B cell (primary cell): ENCODE results near the gene SCML1. TPM values are rescaled to one million over a fixed set of nuclear protein-coding genes. Genes with fewer than 3 reads are reported as not detected.

Experiments
- ATAC-seq: fragments of 200-7000 bp; cut with Tn5 transposase; one replicate; pipeline ENCODE4 v1.10.0; 2021; ENCODE audit warnings: low read depth, mild to moderate bottlenecking, moderate number of reproducible peaks, moderate library complexity
- CTCF ChIA-PET: fragments of 350-600 bp; sonication (Branson Sonifier 250); formaldehyde crosslinking; loops from one replicate; lab custom pipeline; 2021; ENCODE audit warnings: antibody characterized with exemption, inconsistent platforms; lab: Charles Lee
- POLR2A ChIA-PET: fragments of 350-600 bp; sonication (Branson Sonifier 250); formaldehyde crosslinking; loops from one replicate; lab custom pipeline; 2021; ENCODE audit warnings: antibody characterized with exemption; lab: Charles Lee
- DNase-seq: peaks from one replicate; pipeline ENCODE4 v3.0.0; 2013
- H2AFZ ChIP-seq: 2 replicates; pipeline ENCODE4 v1.6.1; 2012; ENCODE audit warnings: mild to moderate bottlenecking, low read depth, low read length; ENCODE audit not compliant: insufficient read depth, poor library complexity, severe bottlenecking
- H3K27ac ChIP-seq, 2 donors: 1 replicate in 1 of 2; 2 replicates in 1 of 2; pipeline ENCODE4 v1.5.1; 2012 to 2013; ENCODE audit warnings: low read length in 2 of 2, mild to moderate bottlenecking in 2 of 2, moderate library complexity in 1 of 2
- H3K27me3 ChIP-seq, 4 experiments: fragments of 200-600 bp in 1 of 4; sonication (generic) in 1 of 4; replicated peaks in 1 of 4; 1 replicate in 2 of 4; 2 replicates in 2 of 4; pipeline versions ENCODE4 v1.6.1 to v1.7.0; 2013 to 2016; ENCODE audit warnings: low read length in 3 of 4, mild to moderate bottlenecking in 2 of 4, mixed read lengths in 1 of 4, moderate library complexity in 1 of 4; ENCODE audit not compliant: insufficient read depth in 4 of 4, control insufficient read depth in 3 of 4; ENCODE audit errors: control extremely low read depth in 1 of 4
- H3K36me3 ChIP-seq, 2 experiments: replicated peaks in 1 of 2; 1 replicate in 1 of 2; 2 replicates in 1 of 2; pipeline versions ENCODE4 v1.6.1 to v1.7.1; 2013; ENCODE audit warnings: low read length in 1 of 2; ENCODE audit not compliant: insufficient read depth in 2 of 2, control insufficient read depth in 1 of 2; ENCODE audit errors: control extremely low read depth in 1 of 2, extremely low read depth in 1 of 2
- H3K4me1 ChIP-seq, 2 donors: fragments of 200-600 bp in 1 of 2; sonication (generic) in 1 of 2; 1 replicate in 1 of 2; 2 replicates in 1 of 2; pipeline versions ENCODE4 v1.5.1 to v1.6.1; 2013 to 2017; ENCODE audit warnings: low read length in 2 of 2; ENCODE audit not compliant: control insufficient read depth in 2 of 2, insufficient read depth in 2 of 2
- H3K4me2 ChIP-seq: replicated peaks from 2 replicates; pipeline ENCODE3; 2012; ENCODE audit warnings: mild to moderate bottlenecking, low read depth, low read length; ENCODE audit not compliant: poor library complexity, severe bottlenecking
- H3K4me3 ChIP-seq, 5 experiments: fragments of 200-600 bp in 1 of 5; sonication (generic) in 1 of 5; 1 replicate in 3 of 5; 2 replicates in 2 of 5; pipeline versions ENCODE4 v1.5.1 to v1.7.0; 2011 to 2016; ENCODE audit warnings: low read length in 4 of 5, mild to moderate bottlenecking in 4 of 5, low read depth in 2 of 5, control low read depth in 1 of 5, moderate library complexity in 1 of 5; ENCODE audit not compliant: insufficient read depth in 1 of 5; ENCODE audit errors: control extremely low read depth in 1 of 5, extremely low read depth in 1 of 5
- H3K79me2 ChIP-seq: fragments of 200-600 bp; sonication (generic); one replicate; pipeline ENCODE4 v1.6.0; 2016; ENCODE audit warnings: low read length; ENCODE audit not compliant: control insufficient read depth, insufficient read depth
- H3K9ac ChIP-seq: fragments of 200-600 bp; sonication (generic); 2 replicates; pipeline ENCODE4 v1.6.1; 2017; ENCODE audit warnings: mild to moderate bottlenecking, low read length, moderate library complexity
- H3K9me3 ChIP-seq, 3 donors: one replicate each; pipeline versions ENCODE4 v1.6.1 to v1.7.1; 2013; ENCODE audit warnings: low read length in 2 of 3; ENCODE audit not compliant: control insufficient read depth in 2 of 3, insufficient read depth in 1 of 3; ENCODE audit errors: control extremely low read depth in 1 of 3
- H4K20me1 ChIP-seq: 2 replicates; pipeline ENCODE4 v1.6.0; 2012; ENCODE audit warnings: mild to moderate bottlenecking, low read length; ENCODE audit not compliant: insufficient read depth, control insufficient read depth, poor library complexity, severe bottlenecking
- H3K27ac Mint-ChIP-seq: one replicate; pipeline ENCODE4 v1.8.0; 2021; ENCODE audit warnings: mixed read lengths
- H3K27me3 Mint-ChIP-seq: one replicate; pipeline ENCODE4 v1.8.0; 2021; ENCODE audit warnings: mixed read lengths
- H3K4me1 Mint-ChIP-seq: one replicate; pipeline ENCODE4 v1.8.0; 2021; ENCODE audit warnings: mixed read lengths
- H3K4me3 Mint-ChIP-seq: one replicate; pipeline ENCODE4 v1.8.0; 2021; ENCODE audit warnings: mixed read lengths
- H3K9me3 Mint-ChIP-seq: one replicate; pipeline ENCODE4 v1.8.0; 2022; ENCODE audit warnings: mixed read lengths; ENCODE audit not compliant: insufficient read depth
- EZH2 ChIP-seq: IDR thresholded peaks from 2 replicates; pipeline ENCODE4 v1.6.1; 2012; ENCODE audit warnings: borderline replicate concordance, low read depth, mild to moderate bottlenecking, moderate library complexity, low read length; ENCODE audit not compliant: insufficient read depth, poor library complexity, severe bottlenecking
- WGBS: methylation state at CpG from one replicate; pipeline ENCODE4 v1.1.5; 2013; ENCODE audit warnings: missing lambda C conversion rate; ENCODE audit not compliant: insufficient coverage; 5-methylcytosine and 5-hydroxymethylcytosine counted together
- intact Hi-C: fragments of 100-400 bp; cut with micrococcal nuclease; formaldehyde crosslinking; loops from one replicate; pipeline ENCODE4 v1.10.0; 2022
- polyA plus RNA-seq: library from polyadenylated mRNA; depleted of rRNA; stranded (reverse); fragments of >200 nt; gene quantifications from 2 replicates; pipeline ENCODE4 v1.2.3, GENCODE V29; 2012
- total RNA-seq, 2 donors: library from RNA; stranded (reverse); fragments of 120-200 nt in 1 of 2; gene quantifications; 1 replicate in 1 of 2; 2 replicates in 1 of 2; pipeline versions ENCODE4 v1.2.3 to v1.2.4, GENCODE V29; 2013 to 2022
- TF ChIP-seq, protein P1 (sequence below): fragments of 200-600 bp; IDR thresholded peaks from one replicate; pipeline ENCODE4 v1.8.0; 2022; ENCODE audit warnings: antibody characterized with exemption, mild to moderate bottlenecking

The SCML1 gene
- total and polyA plus RNA-seq, 2 donors (not counting 1 experiment from before 2014, with no cell fraction given): 6.7 to 9.6 TPM

DNA sequence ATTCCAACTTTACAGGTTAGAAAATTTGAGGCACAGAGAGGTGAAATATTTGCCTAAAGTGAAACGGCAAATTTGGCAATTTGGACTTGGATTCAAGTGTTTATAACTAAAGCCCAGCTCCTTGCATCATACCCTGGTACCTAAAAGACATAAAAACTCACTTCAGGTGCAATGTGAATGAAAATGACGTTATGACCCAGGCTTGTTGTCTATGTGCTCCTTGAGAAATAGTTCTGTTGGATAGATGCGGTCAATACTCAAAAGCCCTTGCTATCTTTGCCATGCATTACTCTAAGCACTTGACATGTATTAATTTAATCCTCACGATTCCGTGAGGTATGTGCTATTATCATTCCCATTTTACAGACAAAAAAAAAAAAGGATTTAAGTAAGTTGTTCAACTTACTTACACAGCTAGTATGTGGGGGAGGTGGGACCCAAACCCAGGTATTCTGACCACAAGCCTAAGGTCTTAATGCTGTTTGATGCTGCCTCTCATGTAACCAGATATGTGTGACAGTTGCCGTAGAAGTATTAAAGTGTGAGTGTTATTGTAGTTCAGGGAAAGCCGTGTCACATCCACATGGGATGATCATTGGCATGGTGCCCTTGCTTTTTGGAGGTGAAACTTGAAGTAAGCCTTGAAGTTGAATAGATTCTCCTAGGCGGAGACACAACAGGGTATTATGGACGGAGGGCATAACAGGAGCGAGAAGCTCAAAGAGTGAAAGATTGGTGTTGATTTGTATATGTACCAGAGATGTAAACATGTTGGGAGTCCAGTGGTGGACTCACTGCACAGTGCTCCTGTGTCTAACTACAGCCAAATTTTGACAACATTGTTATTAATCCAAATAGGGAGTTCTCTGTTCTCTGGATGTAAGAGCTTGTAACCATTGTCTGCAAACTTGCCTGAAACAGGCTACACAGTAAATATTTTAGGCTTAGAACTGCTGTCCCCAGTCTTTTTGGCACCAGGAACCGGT is 3.1 kb downstream of the SCML1 start:
- WGBS: 100% methylated on average over 1 of the region's 11 CpGs
- Histone ChIP-seq H3K4me3 (no peak overlapping the region), H2AFZ (no peak overlapping the region), H3K27me3 (no peaks in the 10 kb centered on the region), H3K36me3 (no peaks in the 10 kb centered on the region), H3K4me1 (peaks cover 6 to 12% of the 10 kb centered on the region in 2 donors), H3K9me3 (no peaks in the 10 kb centered on the region), H3K9ac (no peak overlapping the region), H3K27ac (no peak overlapping the region), H3K79me2 (no peaks in the 10 kb centered on the region), H3K4me2 (no peak overlapping the region), H4K20me1 (no peaks in the 10 kb centered on the region)
- intact Hi-C loops: no loop called here
- ATAC-seq (no peak), DNase-seq (no peak)
- no peaks in the 10 kb centered on the region for H3K27me3 Mint-ChIP-seq
- CTCF ChIA-PET: no interaction called here
- H3K4me1 Mint-ChIP-seq: peaks cover 18% of the 10 kb centered on the region
- TF ChIP-seq EZH2: no peak
- TF ChIP-seq, protein P1, sequence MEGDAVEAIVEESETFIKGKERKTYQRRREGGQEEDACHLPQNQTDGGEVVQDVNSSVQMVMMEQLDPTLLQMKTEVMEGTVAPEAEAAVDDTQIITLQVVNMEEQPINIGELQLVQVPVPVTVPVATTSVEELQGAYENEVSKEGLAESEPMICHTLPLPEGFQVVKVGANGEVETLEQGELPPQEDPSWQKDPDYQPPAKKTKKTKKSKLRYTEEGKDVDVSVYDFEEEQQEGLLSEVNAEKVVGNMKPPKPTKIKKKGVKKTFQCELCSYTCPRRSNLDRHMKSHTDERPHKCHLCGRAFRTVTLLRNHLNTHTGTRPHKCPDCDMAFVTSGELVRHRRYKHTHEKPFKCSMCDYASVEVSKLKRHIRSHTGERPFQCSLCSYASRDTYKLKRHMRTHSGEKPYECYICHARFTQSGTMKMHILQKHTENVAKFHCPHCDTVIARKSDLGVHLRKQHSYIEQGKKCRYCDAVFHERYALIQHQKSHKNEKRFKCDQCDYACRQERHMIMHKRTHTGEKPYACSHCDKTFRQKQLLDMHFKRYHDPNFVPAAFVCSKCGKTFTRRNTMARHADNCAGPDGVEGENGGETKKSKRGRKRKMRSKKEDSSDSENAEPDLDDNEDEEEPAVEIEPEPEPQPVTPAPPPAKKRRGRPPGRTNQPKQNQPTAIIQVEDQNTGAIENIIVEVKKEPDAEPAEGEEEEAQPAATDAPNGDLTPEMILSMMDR: no peak
- no peak overlapping the region for H3K27ac Mint-ChIP-seq
- H3K9me3 Mint-ChIP-seq: no peaks in the 10 kb centered on the region
- POLR2A ChIA-PET: no interaction called here
- H3K4me3 Mint-ChIP-seq: no peak overlapping the region

DNA sequence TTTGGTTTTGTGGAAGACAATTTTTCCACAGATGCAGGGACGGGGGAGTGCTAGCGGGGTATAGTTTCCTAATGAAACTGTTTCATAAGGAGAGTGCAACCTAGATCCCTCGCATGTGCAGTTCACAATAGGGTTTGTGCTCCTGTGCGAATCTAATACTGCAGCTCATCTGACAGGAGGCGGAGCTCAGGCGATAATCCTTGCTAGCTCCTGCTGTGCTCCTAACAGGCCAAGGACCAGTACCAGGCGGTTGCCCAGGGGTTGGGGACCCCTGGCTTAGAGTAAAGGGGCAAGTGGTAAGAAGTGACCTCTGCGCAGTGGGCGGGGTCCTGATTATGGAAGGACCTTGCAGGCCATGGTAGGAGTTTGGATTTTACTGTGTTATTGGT is 3.8 kb downstream of the SCML1 start:
- no peaks in the 10 kb centered on the region for H3K36me3 ChIP-seq
- H3K4me3 ChIP-seq: no peak overlapping the region
- no peak overlapping the region for H2AFZ ChIP-seq
- H3K4me2 ChIP-seq: no peak overlapping the region
- 82% methylated on average over 7 of the region's 9 CpGs for WGBS
- H3K27ac ChIP-seq: no peak overlapping the region
- H3K9ac ChIP-seq: no peak overlapping the region
- Mint-ChIP-seq H3K4me1 (peaks cover 18% of the 10 kb centered on the region), H3K27ac (no peak overlapping the region), H3K4me3 (no peak overlapping the region), H3K27me3 (no peaks in the 10 kb centered on the region), H3K9me3 (no peaks in the 10 kb centered on the region)
- ChIA-PET CTCF (no interaction called here), POLR2A (no interaction called here)
- intact Hi-C loops: no loop called here
- peaks cover 6 to 12% of the 10 kb centered on the region in 2 donors for H3K4me1 ChIP-seq
- no peaks in the 10 kb centered on the region for H4K20me1 ChIP-seq
- H3K79me2 ChIP-seq: no peaks in the 10 kb centered on the region
- H3K9me3 ChIP-seq: no peaks in the 10 kb centered on the region
- no peaks in the 10 kb centered on the region for H3K27me3 ChIP-seq
- no peak for TF ChIP-seq EZH2
- TF ChIP-seq, protein P1: no peak
- no peak for DNase-seq
- no peak for ATAC-seq
